ENCODE measurements around the gene OR52N2. TPM values are rescaled to one million over a fixed set of nuclear protein-coding genes. Genes with fewer than 3 reads are reported as not detected.

The OR52N2 gene
- not detected for polyA plus RNA-seq (2013, experiment 1 of 2; ENCODE audit: insufficient read length)
- not detected for polyA plus RNA-seq (2013, experiment 2 of 2; ENCODE audit: insufficient read length)

- DNase-seq: peak; percentile 62
Measured at GRCh38 chr11:5808500-5809121, at the start of gene OR52N2. Gene OR52N2, plus strand, starts transcription at chr11:5808924. Its CDS starts 11,412 bp downstream, at chr11:5820336.

GRCh38 chr11:5767056-5767455, 41.7 kb upstream of the OR52N2 start:
- DNase-seq: no peak

GRCh38 chr11:5783255-5783654, 25.5 kb upstream of the OR52N2 start, which contains the start of gene OR52N5:
Gene OR52N5, minus strand, starts transcription at chr11:5783355. Its CDS starts 4,721 bp downstream, at chr11:5778634.
- DNase-seq: no peak

- no peak for DNase-seq
Measured at GRCh38 chr11:5791165-5791564, 17.6 kb upstream of the OR52N2 start, which contains the start of gene OR52N1. Gene OR52N1, minus strand, starts transcription at chr11:5791265. Its CDS starts 2,449 bp downstream, at chr11:5788816.

GRCh38 chr11:5796541-5796940, 12.2 kb upstream of the OR52N2 start:
- DNase-seq: no peak

- DNase-seq: no peak
Measured at GRCh38 chr11:5803982-5804381, 4.7 kb upstream of the OR52N2 start.

- DNase-seq: no peak
Measured at GRCh38 chr11:5807580-5807979, 1.1 kb upstream of the OR52N2 start.

- DNase-seq: peak; percentile 3
Measured at GRCh38 chr11:5809122-5809519, 397 bp downstream of the OR52N2 start.

GRCh38 chr11:5809905-5810795, 1.4 kb downstream of the OR52N2 start:
- DNase-seq: no peak

- DNase-seq: no peak
Measured at GRCh38 chr11:5815534-5815933, 6.8 kb downstream of the OR52N2 start.

- no peak for DNase-seq
Measured at GRCh38 chr11:5818245-5818886, 9.6 kb downstream of the OR52N2 start.

- no peak for DNase-seq
Measured at GRCh38 chr11:5831196-5831829, 22.6 kb downstream of the OR52N2 start.

- no peak for DNase-seq
Measured at GRCh38 chr11:5833446-5833845, 24.7 kb downstream of the OR52N2 start.

GRCh38 chr11:5837695-5838094, 29.0 kb downstream of the OR52N2 start:
- DNase-seq: no peak

- DNase-seq: no peak
Measured at GRCh38 chr11:5841797-5842196, 33.1 kb downstream of the OR52N2 start, which contains the start of gene OR52E6. Gene OR52E6, minus strand, starts transcription at chr11:5841897. Its CDS starts 0 bp downstream, at chr11:5841897.

- DNase-seq: no peak
Measured at GRCh38 chr11:5846701-5847100, 38.0 kb downstream of the OR52N2 start.

- DNase-seq: no peak
Measured at GRCh38 chr11:5847711-5848110, 39.0 kb downstream of the OR52N2 start.

- no peak for DNase-seq
Measured at GRCh38 chr11:5851002-5851401, 42.3 kb downstream of the OR52N2 start.

GRCh38 chr11:5857590-5857989, 48.9 kb downstream of the OR52N2 start, which contains the start of gene OR52E8:
Gene OR52E8, minus strand, starts transcription at chr11:5857690. Its CDS starts 0 bp downstream, at chr11:5857690.
- DNase-seq: no peak

- DNase-seq: no peak
Measured at GRCh38 chr11:5865826-5866225, 57.1 kb downstream of the OR52N2 start.

All from fibroblast of skin of abdomen (primary cell).